IMR-90 (cell line): ENCODE measurements around the gene GPX5. TPM values are rescaled to one million over a fixed set of nuclear protein-coding genes. Genes with fewer than 3 reads are reported as not detected.
A peak's percentile ranks its signal among the peaks of the same experiment; 100 is the strongest.

ENCODE experiments used
- ATAC-seq: fragments of 200-7000 bp; cut with Tn5 transposase; 2 replicates; pipeline ENCODE4 v1.9.1; 2020; ENCODE audit warnings: low read depth, mild to moderate bottlenecking, moderate library complexity
- BruUV-seq: library from RNA; stranded (reverse); fragments of 400-500 nt; replicated peaks from 2 replicates; lab custom pipeline; 2021; lab: Mats Ljungman, UMichigan
- CTCF ChIA-PET: fragments of 300-600 bp; formaldehyde crosslinking; extraction: SDS; loops from one replicate; lab custom pipeline; 2021; ENCODE audit warnings: antibody characterized with exemption; lab: Yijun Ruan, JAX
- POLR2A ChIA-PET: fragments of 300-600 bp; sonication (Branson Sonifier 250); formaldehyde crosslinking; loops from one replicate; lab custom pipeline; 2022; ENCODE audit warnings: antibody characterized with exemption; ENCODE audit not compliant: unreplicated experiment; lab: Charles Lee
- DNase-seq: peaks from one replicate; pipeline ENCODE4 v3.0.0; 2013
- H2AFZ ChIP-seq: replicated peaks from 2 replicates; pipeline ENCODE3; 2013; ENCODE audit warnings: low read length, mild to moderate bottlenecking; ENCODE audit not compliant: poor library complexity
- H2AK5ac ChIP-seq: 2 replicates; pipeline ENCODE4 v1.6.1; 2013; ENCODE audit warnings: low read depth, low read length, inconsistent platforms
- H2AK9ac ChIP-seq: replicated peaks from 2 replicates; pipeline ENCODE3; 2013; ENCODE audit warnings: mild to moderate bottlenecking, low read depth, low read length, moderate library complexity; ENCODE audit not compliant: poor library complexity
- H2BK120ac ChIP-seq: 2 replicates; pipeline ENCODE4 v1.6.1; 2013; ENCODE audit warnings: low read depth, low read length, inconsistent platforms
- H2BK15ac ChIP-seq: 3 replicates; pipeline ENCODE4 v1.6.1; 2013; ENCODE audit warnings: low read depth, low read length, inconsistent platforms
- H2BK20ac ChIP-seq: 2 replicates; pipeline ENCODE4 v1.6.1; 2013; ENCODE audit warnings: low read depth, mild to moderate bottlenecking, inconsistent platforms, low read length, moderate library complexity
- H2BK5ac ChIP-seq: 2 replicates; pipeline ENCODE4 v1.6.1; 2013; ENCODE audit warnings: mild to moderate bottlenecking, low read depth, low read length, inconsistent platforms; ENCODE audit not compliant: poor library complexity, severe bottlenecking
- H3K14ac ChIP-seq: replicated peaks from 2 replicates; pipeline ENCODE4 v1.6.1; 2013; ENCODE audit warnings: low read depth, low read length, inconsistent platforms
- H3K18ac ChIP-seq: 2 replicates; pipeline ENCODE4 v1.6.1; 2013; ENCODE audit warnings: low read depth, low read length, control low read depth
- H3K23ac ChIP-seq: 2 replicates; pipeline ENCODE4 v1.6.1; 2013; ENCODE audit warnings: low read depth, low read length, inconsistent platforms
- H3K27ac ChIP-seq: 2 replicates; pipeline ENCODE4 v1.5.1; 2013; ENCODE audit warnings: mild to moderate bottlenecking, control low read depth, low read length; ENCODE audit not compliant: insufficient read depth
- H3K27me3 ChIP-seq: 2 replicates; pipeline ENCODE4 v1.6.1; 2013; ENCODE audit warnings: low read length; ENCODE audit not compliant: control insufficient read depth, insufficient read depth
- H3K36me3 ChIP-seq: 2 replicates; pipeline ENCODE4 v1.6.1; 2013; ENCODE audit warnings: low read length, mixed read lengths; ENCODE audit not compliant: control insufficient read depth, insufficient read depth
- H3K4ac ChIP-seq: 2 replicates; pipeline ENCODE4 v1.6.1; 2013; ENCODE audit warnings: low read depth, low read length, inconsistent platforms
- H3K4me1 ChIP-seq: 2 replicates; pipeline ENCODE4 v1.6.1; 2013; ENCODE audit warnings: low read length, mixed read lengths; ENCODE audit not compliant: control insufficient read depth, insufficient read depth
- H3K4me2 ChIP-seq: 2 replicates; pipeline ENCODE4 v1.6.1; 2013; ENCODE audit warnings: low read depth, mild to moderate bottlenecking, control low read depth, low read length, moderate library complexity
- H3K4me3 ChIP-seq: 2 replicates; pipeline ENCODE4 v1.5.1; 2013; ENCODE audit warnings: low read depth, mild to moderate bottlenecking, control low read depth, low read length, moderate library complexity; ENCODE audit not compliant: insufficient read depth
- H3K56ac ChIP-seq: 2 replicates; pipeline ENCODE4 v1.6.1; 2013; ENCODE audit warnings: low read length, inconsistent platforms; ENCODE audit not compliant: insufficient read depth; ENCODE audit errors: extremely low read depth
- H3K79me1 ChIP-seq, 2 experiments: 2 replicates each; pipeline ENCODE4 v1.6.1; 2013; ENCODE audit warnings: low read length in 2 of 2, inconsistent platforms in 1 of 2, low read depth in 1 of 2
- H3K9ac ChIP-seq: 2 replicates; pipeline ENCODE4 v1.6.1; 2013; ENCODE audit warnings: low read depth, low read length, control low read depth
- H3K9me1 ChIP-seq: 2 replicates; pipeline ENCODE4 v1.6.1; 2013; ENCODE audit warnings: low read length, inconsistent platforms; ENCODE audit not compliant: insufficient read depth
- H3K9me3 ChIP-seq: 2 replicates; pipeline ENCODE4 v1.6.1; 2013; ENCODE audit warnings: low read length; ENCODE audit not compliant: control insufficient read depth, insufficient read depth
- H4K20me1 ChIP-seq: 2 replicates; pipeline ENCODE4 v1.6.1; 2013; ENCODE audit warnings: low read length, inconsistent platforms; ENCODE audit not compliant: insufficient read depth
- H4K5ac ChIP-seq: 2 replicates; pipeline ENCODE4 v1.6.1; 2013; ENCODE audit warnings: mild to moderate bottlenecking, low read depth, low read length, control low read depth
- H4K8ac ChIP-seq, 2 experiments: 2 replicates each; pipeline ENCODE4 v1.6.1; 2013; ENCODE audit warnings: low read depth in 2 of 2, low read length in 2 of 2, control low read depth in 1 of 2, inconsistent platforms in 1 of 2
- H4K91ac ChIP-seq: 2 replicates; pipeline ENCODE4 v1.6.1; 2013; ENCODE audit warnings: low read depth, low read length, inconsistent platforms; ENCODE audit not compliant: insufficient read depth
- ELK1 ChIP-seq: fragments of 150-350 bp; IDR thresholded peaks from 2 replicates; pipeline ENCODE4 v1.6.1; 2016; ENCODE audit warnings: low read depth, mild to moderate bottlenecking, low read length, moderate library complexity, borderline replicate concordance
- NFE2L2 ChIP-seq: fragments of 150-350 bp; IDR thresholded peaks from 2 replicates; pipeline ENCODE4 v1.6.1; 2016; ENCODE audit warnings: low read depth, mild to moderate bottlenecking, low read length
- RAD21 ChIP-seq: IDR thresholded peaks from 2 replicates; pipeline ENCODE4 v1.6.1; 2012; ENCODE audit warnings: low read length, improper control_type of control experiment
- WGBS, 2 experiments: methylation state at CpG; one replicate each; pipeline versions ENCODE4 v1.1.5 to v1.1.7; 2013; ENCODE audit warnings: missing lambda C conversion rate in 2 of 2; ENCODE audit not compliant: insufficient read length in 1 of 2; ENCODE audit errors: extremely low coverage in 2 of 2; 5-methylcytosine and 5-hydroxymethylcytosine counted together
- dilution Hi-C: fragments of 300-500 bp; cut with HindIII; formaldehyde crosslinking; loops from one replicate; pipeline ENCODE4 v1.14.3; 2018; ENCODE audit warnings: low sequenced_read_pairs; ENCODE audit not compliant: unreplicated experiment
- in situ Hi-C: fragments of 300-500 bp; cut with MboI; formaldehyde crosslinking; loops from 3 replicates; pipeline ENCODE4 v1.14.3; 2019; ENCODE audit warnings: low sequenced_read_pairs, inconsistent platforms, mixed read lengths
- intact Hi-C: fragments of 100-400 bp; cut with micrococcal nuclease; formaldehyde crosslinking; loops from 2 replicates; pipeline ENCODE4 v1.10.0; 2022
- polyA plus RNA-seq, 3 experiments: library from polyadenylated mRNA; depleted of rRNA; stranded (reverse); fragments of >200 nt; gene quantifications; 2 replicates each; pipeline ENCODE4 v1.2.3, GENCODE V29; 2012; ENCODE audit warnings: low replicate concordance in 1 of 3
- total RNA-seq: library from RNA; depleted of rRNA; stranded (reverse); fragments of >200 nt; gene quantifications from 2 replicates; pipeline ENCODE4 v1.2.3, GENCODE V29; 2012
- TF ChIP-seq, protein P1 (sequence below): conservative IDR thresholded peaks from 2 replicates; pipeline ENCODE4 v1.5.1; 2012; ENCODE audit warnings: mild to moderate bottlenecking, low read depth, low read length, improper control_type of control experiment

Gene GPX5
- total and polyA plus RNA-seq, 2 of the 4 experiments (the other 2 are of a cell fraction), result not detected

- Histone ChIP-seq H3K9me3 (no peaks in the 10 kb centered on the region), H3K79me1 (no peaks in the 10 kb centered on the region), H3K14ac (no peak overlapping the region), H3K18ac (no peak overlapping the region), H2AK9ac (no peak overlapping the region), H3K4ac (no peak overlapping the region), H2BK120ac (no peak overlapping the region), H4K8ac (no peak overlapping the region), H3K4me2 (no peak overlapping the region), H3K27me3 (no peaks in the 10 kb centered on the region), H3K9me1 (no peaks in the 10 kb centered on the region), H4K91ac (no peak overlapping the region), H3K23ac (no peak overlapping the region), H4K5ac (no peak overlapping the region), H3K36me3 (no peaks in the 10 kb centered on the region), H4K20me1 (no peaks in the 10 kb centered on the region), H2AK5ac (no peak overlapping the region), H2BK20ac (no peak overlapping the region), H3K4me3 (no peak overlapping the region), H3K9ac (no peak overlapping the region), H2BK15ac (no peak overlapping the region), H3K56ac (no peak overlapping the region), H2AFZ (no peak overlapping the region), H3K4me1 (no peaks in the 10 kb centered on the region), H2BK5ac (no peak overlapping the region), H3K27ac (no peak overlapping the region)
- no peak for ATAC-seq
- BruUV-seq, result no TSS peak
- no peak for DNase-seq
- ChIA-PET POLR2A (interaction anchor here (0.6 kb wide), 1 partner anchor 1056 kb away, joined by 3 read pairs; no protein-coding TSS in a partner anchor), CTCF (interaction anchor here (0.6 kb wide), 1 partner anchor 17 kb away, joined by 3 read pairs; no protein-coding TSS in a partner anchor)
- dilution Hi-C loops (no loop called here), in situ Hi-C loops (no loop called here), intact Hi-C loops (no loop called here)
- WGBS, 2 experiments, result no CpG with 5 or more reads among the region's 2 CpGs
- TF ChIP-seq RAD21, result 0 out of 2 replicates have a peak, but pooled peaks have one; percentile 6
- TF ChIP-seq, protein P1, sequence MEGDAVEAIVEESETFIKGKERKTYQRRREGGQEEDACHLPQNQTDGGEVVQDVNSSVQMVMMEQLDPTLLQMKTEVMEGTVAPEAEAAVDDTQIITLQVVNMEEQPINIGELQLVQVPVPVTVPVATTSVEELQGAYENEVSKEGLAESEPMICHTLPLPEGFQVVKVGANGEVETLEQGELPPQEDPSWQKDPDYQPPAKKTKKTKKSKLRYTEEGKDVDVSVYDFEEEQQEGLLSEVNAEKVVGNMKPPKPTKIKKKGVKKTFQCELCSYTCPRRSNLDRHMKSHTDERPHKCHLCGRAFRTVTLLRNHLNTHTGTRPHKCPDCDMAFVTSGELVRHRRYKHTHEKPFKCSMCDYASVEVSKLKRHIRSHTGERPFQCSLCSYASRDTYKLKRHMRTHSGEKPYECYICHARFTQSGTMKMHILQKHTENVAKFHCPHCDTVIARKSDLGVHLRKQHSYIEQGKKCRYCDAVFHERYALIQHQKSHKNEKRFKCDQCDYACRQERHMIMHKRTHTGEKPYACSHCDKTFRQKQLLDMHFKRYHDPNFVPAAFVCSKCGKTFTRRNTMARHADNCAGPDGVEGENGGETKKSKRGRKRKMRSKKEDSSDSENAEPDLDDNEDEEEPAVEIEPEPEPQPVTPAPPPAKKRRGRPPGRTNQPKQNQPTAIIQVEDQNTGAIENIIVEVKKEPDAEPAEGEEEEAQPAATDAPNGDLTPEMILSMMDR, result 0 out of 2 replicates have a peak, but pooled peaks have one; percentile 17
- TF ChIP-seq NFE2L2, result no peak
- TF ChIP-seq ELK1, result no peak
Observed at GRCh38 chr6:28496099-28496779, 29.4 kb upstream of the GPX5 start.
